IMR-90 (cell line): Measurements from ENCODE around the gene NACA.

ENCODE experiments used
- BHLHE40 ChIP-seq: fragments of 150-350 bp; IDR thresholded peaks from 2 replicates; pipeline ENCODE4 v1.6.1; 2016; ENCODE audit warnings: mild to moderate bottlenecking, low read depth, low read length
- CEBPB ChIP-seq: IDR thresholded peaks from 2 replicates; pipeline ENCODE4 v1.6.1; 2012; ENCODE audit warnings: low read depth, low read length, improper control_type of control experiment
- FOS ChIP-seq: fragments of 150-350 bp; IDR thresholded peaks from 2 replicates; pipeline ENCODE4 v1.6.1; 2016; ENCODE audit warnings: low read depth, low read length
- MAFK ChIP-seq: IDR thresholded peaks from 2 replicates; pipeline ENCODE4 v1.6.1; 2012; ENCODE audit warnings: low read depth, low read length, improper control_type of control experiment
- MAZ ChIP-seq: IDR thresholded peaks from 2 replicates; pipeline ENCODE4 v1.6.1; 2012; ENCODE audit warnings: low read depth, mild to moderate bottlenecking, low read length, improper control_type of control experiment, moderate library complexity, borderline replicate concordance
- MXI1 ChIP-seq: IDR thresholded peaks from 2 replicates; pipeline ENCODE4 v1.6.1; 2012; ENCODE audit warnings: low read depth, mild to moderate bottlenecking, low read length, moderate library complexity, borderline replicate concordance
- NFE2L2 ChIP-seq: fragments of 150-350 bp; IDR thresholded peaks from 2 replicates; pipeline ENCODE4 v1.6.1; 2016; ENCODE audit warnings: low read depth, mild to moderate bottlenecking, low read length
- POLR2A ChIP-seq: IDR thresholded peaks from 2 replicates; pipeline ENCODE4 v1.6.1; 2012; ENCODE audit warnings: mild to moderate bottlenecking, low read depth, low read length
- RAD21 ChIP-seq: IDR thresholded peaks from 2 replicates; pipeline ENCODE4 v1.6.1; 2012; ENCODE audit warnings: low read length, improper control_type of control experiment
- RCOR1 ChIP-seq: IDR thresholded peaks from 2 replicates; pipeline ENCODE4 v1.6.1; 2012; ENCODE audit warnings: mild to moderate bottlenecking, low read length, improper control_type of control experiment; ENCODE audit not compliant: insufficient replicate concordance
- RFX5 ChIP-seq: IDR thresholded peaks from 2 replicates; pipeline ENCODE4 v1.8.0; 2012; ENCODE audit warnings: low read depth, mild to moderate bottlenecking, low read length, moderate library complexity
- SMC3 ChIP-seq: fragments of 150-350 bp; IDR thresholded peaks from 2 replicates; pipeline ENCODE4 v1.6.1; 2016; ENCODE audit warnings: low read depth, mild to moderate bottlenecking, antibody characterized with exemption, low read length, moderate library complexity
- TF ChIP-seq, protein P1 (sequence below): conservative IDR thresholded peaks from 2 replicates; pipeline ENCODE4 v1.5.1; 2012; ENCODE audit warnings: mild to moderate bottlenecking, low read depth, low read length, improper control_type of control experiment

GRCh38 chr12:56695327-56696101, 29.6 kb downstream of the NACA start:
- TF ChIP-seq, protein P1, sequence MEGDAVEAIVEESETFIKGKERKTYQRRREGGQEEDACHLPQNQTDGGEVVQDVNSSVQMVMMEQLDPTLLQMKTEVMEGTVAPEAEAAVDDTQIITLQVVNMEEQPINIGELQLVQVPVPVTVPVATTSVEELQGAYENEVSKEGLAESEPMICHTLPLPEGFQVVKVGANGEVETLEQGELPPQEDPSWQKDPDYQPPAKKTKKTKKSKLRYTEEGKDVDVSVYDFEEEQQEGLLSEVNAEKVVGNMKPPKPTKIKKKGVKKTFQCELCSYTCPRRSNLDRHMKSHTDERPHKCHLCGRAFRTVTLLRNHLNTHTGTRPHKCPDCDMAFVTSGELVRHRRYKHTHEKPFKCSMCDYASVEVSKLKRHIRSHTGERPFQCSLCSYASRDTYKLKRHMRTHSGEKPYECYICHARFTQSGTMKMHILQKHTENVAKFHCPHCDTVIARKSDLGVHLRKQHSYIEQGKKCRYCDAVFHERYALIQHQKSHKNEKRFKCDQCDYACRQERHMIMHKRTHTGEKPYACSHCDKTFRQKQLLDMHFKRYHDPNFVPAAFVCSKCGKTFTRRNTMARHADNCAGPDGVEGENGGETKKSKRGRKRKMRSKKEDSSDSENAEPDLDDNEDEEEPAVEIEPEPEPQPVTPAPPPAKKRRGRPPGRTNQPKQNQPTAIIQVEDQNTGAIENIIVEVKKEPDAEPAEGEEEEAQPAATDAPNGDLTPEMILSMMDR, result no peak
- no peak for TF ChIP-seq RCOR1
- TF ChIP-seq MXI1, result no peak
- TF ChIP-seq BHLHE40, result no peak
- TF ChIP-seq RFX5, result no peak
- no peak for TF ChIP-seq POLR2A
- no peak for TF ChIP-seq MAFK
- no peak for TF ChIP-seq SMC3
- no peak for TF ChIP-seq MAZ
- TF ChIP-seq FOS, result no peak
- TF ChIP-seq RAD21, result no peak
- no peak for TF ChIP-seq CEBPB
- no peak for TF ChIP-seq NFE2L2
